GM10266 (cell line): ENCODE results near the gene LRRC4C.
"Not testable (repeated sequence)": the region's sequence is repeated elsewhere in the genome, so short reads cannot be mapped to it uniquely, and the experiment has no call there.

ENCODE experiments used
- DNase-seq: peaks from one replicate; pipeline ENCODE4 v3.0.0; 2012; ENCODE audit errors: extremely low spot score
- TF ChIP-seq, protein P1 (sequence below): IDR thresholded peaks from 2 replicates; pipeline ENCODE4 v1.5.1; 2012; ENCODE audit warnings: mild to moderate bottlenecking, low read depth; ENCODE audit not compliant: control insufficient read depth, insufficient read depth; ENCODE audit errors: missing control alignments

Gene LRRC4C

DNA sequence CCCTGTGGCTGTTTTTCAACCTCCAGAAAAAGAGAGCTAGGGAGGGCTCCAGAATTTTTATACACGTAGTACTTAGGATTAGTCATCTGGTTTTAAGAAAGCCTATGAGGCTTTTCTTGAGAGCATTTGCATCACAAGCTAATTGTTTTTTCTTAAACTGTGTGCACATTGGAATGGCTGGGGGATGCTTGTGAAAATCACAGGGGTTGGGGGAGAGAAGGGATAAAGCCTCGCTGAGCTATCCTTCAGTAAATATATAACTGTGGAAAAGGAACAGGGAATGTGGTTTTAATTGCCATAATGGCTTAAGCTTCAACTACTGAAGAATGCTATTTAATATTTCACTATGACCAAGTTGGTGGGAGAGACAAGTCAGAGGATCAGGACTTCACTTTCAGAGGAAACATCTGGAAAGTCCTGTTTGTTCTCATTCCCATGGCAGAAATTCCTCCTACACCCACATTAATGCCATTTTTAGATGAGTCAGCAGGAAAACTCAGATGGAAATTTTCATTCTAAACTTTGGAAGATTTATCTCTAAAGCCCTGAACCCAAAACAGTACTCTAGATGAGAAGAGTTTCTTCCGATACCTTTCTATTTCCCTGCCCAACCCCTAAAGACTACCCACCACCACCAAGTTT, 591.3 kb downstream of the LRRC4C start:
- DNase-seq, result no peak
- TF ChIP-seq, protein P1, sequence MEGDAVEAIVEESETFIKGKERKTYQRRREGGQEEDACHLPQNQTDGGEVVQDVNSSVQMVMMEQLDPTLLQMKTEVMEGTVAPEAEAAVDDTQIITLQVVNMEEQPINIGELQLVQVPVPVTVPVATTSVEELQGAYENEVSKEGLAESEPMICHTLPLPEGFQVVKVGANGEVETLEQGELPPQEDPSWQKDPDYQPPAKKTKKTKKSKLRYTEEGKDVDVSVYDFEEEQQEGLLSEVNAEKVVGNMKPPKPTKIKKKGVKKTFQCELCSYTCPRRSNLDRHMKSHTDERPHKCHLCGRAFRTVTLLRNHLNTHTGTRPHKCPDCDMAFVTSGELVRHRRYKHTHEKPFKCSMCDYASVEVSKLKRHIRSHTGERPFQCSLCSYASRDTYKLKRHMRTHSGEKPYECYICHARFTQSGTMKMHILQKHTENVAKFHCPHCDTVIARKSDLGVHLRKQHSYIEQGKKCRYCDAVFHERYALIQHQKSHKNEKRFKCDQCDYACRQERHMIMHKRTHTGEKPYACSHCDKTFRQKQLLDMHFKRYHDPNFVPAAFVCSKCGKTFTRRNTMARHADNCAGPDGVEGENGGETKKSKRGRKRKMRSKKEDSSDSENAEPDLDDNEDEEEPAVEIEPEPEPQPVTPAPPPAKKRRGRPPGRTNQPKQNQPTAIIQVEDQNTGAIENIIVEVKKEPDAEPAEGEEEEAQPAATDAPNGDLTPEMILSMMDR, result no peak

DNA sequence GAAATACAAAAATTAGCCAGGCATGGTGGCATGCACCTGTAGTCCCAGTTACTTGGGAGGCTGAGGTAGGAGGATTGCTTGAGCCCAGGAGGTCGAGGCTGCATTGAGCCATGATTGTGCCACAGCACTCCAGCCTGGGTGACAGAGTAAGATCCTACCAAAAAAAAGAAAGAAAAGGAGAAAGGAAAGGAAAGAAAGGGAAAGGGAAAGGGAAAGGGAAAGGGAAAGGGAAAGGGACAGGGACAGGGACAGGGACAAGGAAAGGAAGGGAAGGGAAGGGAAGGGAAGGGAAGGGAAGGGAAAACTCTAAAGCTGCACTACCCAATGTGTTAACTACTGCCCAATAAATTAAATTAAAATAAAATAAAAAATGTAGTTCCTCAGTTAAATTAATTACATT, 601.7 kb downstream of the LRRC4C start:
- not testable (repeated sequence) for DNase-seq

DNA sequence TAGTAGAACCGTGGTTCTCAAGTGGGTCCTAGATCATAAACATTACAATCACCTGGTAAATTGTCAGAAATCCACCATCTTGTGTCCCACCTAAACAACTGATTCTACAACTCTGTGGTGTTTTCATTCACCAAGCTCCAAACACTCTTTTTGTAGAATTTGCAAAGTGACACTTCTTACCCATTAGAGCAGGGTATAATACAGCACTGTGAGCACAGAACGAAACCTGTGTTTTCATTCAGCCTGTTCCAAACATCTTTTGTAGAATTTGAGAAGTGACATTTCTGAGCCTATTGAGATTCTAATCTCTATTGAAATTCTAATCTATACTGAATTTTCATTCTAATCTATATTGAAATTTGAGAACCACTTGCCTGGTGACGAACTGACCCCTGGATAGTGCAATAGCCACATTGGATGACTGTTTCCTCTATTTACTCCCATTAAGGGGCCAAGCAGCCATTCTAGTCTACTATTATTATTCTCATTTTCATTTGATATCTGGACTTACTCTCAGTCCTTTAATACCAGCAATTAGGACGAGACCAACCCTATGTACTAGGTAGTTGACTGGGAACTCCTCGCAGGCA, 616.6 kb downstream of the LRRC4C start:
- TF ChIP-seq, protein P1, result no peak
- no peak for DNase-seq

DNA sequence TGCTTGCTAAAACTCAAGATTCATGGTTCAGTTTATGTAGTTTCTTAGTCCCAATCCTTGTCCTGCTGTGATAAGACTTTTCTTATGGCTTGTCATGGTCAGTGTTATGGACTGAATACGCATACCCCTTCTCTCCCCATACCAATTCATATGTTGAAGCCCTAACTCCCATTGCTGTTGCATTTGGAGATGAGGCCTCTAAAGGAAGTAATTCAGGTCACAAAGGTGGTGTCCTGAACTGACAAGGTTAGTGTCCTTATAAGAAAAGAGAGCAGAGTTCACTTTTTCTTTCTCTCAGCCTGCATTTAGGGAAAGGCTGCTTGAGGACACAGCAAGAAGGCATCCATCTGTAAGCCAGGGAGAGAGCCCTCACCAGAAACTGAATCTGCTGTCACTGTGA, 618.2 kb downstream of the LRRC4C start:
- TF ChIP-seq, protein P1, result no peak
- DNase-seq, result no peak

DNA sequence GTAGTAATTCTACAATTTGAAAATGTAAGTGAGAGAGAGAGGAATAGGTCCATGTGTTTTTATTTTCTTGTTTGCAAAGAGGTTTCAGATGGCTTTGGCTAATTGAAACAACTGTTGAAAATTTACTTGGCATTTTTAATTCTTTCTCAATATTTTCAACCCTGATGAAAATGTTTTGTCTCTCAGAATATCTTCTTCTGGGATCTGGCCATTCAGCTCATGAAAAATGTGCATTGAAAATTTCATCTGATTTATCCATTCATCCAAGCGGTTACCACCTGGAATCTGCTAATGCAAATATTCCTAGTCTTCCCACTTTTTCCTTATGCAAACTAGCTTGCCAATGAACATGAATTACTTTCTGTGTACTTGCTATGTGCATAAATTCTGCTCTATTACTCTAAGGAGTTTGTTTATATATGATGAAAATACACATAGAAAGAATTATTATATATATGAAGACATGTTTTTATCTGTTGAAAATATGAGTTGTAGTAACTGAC, 621.2 kb downstream of the LRRC4C start:
- DNase-seq, result no peak
- TF ChIP-seq, protein P1, result no peak

DNA sequence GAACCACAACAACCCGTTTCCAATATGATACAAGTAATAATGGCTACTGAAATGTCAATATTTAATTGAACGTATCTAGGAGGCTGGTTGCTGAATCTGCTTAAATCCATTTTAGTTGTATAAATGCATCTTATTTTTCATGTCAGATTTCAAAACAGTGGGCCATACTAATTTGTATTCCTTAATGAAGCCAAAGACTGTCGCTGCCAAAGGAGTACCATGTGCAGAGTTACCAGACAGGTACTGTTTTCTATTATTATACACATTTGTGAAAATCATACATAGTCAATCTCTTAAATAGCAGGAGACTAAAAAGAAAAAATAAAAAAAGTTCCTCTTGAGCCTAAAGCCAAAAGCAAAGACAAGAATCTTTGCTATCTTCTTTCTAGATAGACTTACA, 632.3 kb downstream of the LRRC4C start:
- TF ChIP-seq, protein P1, result no peak
- DNase-seq, result no peak

DNA sequence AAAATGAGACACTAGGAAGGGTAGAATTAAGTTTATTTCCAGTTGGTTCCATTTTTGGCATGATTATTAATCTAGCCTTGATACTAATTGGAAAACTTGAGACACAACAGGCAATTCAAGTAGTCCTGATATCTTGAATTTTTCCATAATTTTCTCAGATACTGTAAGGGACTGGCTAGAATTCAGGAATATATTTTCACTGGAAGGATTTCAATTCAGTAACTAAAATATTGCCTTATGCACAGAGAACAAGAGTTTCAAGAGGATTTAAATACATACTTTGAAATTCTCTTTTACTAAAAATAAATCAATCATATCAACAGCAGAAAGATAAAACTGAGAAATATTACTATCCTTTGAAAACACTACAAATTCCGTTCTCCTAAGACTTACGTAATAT, 632.9 kb downstream of the LRRC4C start:
- TF ChIP-seq, protein P1, result no peak
- no peak for DNase-seq

DNA sequence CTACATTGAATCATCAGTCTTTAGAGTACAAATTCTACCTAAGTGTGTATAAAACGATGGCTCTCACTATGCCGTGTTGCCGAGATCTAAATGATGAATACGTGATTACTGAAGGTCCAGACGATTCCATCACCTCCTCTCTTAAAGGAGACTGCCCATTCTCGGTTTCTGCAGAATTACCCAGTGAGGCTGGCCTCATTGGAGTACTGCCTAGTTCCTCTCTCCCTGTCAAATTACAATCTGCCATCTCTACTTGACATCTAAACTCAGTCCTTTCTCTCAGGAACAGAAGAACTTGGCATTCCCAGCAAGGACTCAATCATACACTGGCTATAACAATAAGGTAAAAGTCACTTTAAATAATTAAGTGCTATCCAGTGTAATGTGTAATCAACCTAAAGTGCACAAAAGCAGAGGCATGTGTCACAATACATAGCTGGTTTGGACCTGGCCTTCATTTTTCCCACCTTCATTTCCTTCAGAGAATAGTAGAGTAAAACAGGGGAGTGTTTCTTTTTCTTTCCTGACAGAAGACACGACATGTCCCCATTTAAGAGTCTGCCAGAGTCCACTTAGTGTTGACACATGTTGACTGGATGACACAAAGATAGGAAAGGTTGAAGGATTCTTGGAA, 634.1 kb downstream of the LRRC4C start:
- TF ChIP-seq, protein P1, result no peak
- DNase-seq, result no peak
